Measurements from ENCODE around the gene POU2F2.

POU2F2 gene

GRCh38 chr19:42037649-42038048 is 94.6 kb downstream of the POU2F2 start:
- Mint-ChIP-seq H3K4me3 (no peak overlapping the region), H3K4me1 (ENCODE audit: low read depth) (no peaks in the 10 kb centered on the region), H3K27ac (no peak overlapping the region), H3K36me3 (ENCODE audit: low read depth) (no peaks in the 10 kb centered on the region), H3K9me3 (no peaks in the 10 kb centered on the region), H3K27me3 (peaks cover 6% of the 10 kb centered on the region)
